ENCODE data around the gene OR13G1.

DNA sequence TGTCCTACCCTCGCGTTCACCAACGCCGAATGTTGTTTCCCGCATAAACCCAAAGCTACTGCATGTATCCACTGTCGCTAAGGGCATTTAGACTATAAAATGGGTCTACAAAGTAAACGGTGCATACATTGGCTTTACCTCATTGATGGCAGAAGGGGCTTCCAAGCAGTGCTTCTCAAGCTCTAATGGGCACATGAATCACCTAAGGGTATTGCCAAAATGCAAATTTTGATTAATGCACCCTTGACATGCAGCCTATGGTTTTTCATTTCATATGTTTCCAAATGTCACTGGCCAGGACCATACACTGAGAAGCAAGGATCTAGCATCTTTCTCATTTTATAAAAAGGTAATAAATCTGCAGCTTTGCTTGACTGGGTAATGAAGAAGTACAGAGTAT is 34.2 kb upstream of the OR13G1 start:
- TF ChIP-seq, protein P1, sequence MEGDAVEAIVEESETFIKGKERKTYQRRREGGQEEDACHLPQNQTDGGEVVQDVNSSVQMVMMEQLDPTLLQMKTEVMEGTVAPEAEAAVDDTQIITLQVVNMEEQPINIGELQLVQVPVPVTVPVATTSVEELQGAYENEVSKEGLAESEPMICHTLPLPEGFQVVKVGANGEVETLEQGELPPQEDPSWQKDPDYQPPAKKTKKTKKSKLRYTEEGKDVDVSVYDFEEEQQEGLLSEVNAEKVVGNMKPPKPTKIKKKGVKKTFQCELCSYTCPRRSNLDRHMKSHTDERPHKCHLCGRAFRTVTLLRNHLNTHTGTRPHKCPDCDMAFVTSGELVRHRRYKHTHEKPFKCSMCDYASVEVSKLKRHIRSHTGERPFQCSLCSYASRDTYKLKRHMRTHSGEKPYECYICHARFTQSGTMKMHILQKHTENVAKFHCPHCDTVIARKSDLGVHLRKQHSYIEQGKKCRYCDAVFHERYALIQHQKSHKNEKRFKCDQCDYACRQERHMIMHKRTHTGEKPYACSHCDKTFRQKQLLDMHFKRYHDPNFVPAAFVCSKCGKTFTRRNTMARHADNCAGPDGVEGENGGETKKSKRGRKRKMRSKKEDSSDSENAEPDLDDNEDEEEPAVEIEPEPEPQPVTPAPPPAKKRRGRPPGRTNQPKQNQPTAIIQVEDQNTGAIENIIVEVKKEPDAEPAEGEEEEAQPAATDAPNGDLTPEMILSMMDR (IDR thresholded peaks at IDR 0.05) = no peak
- TF ChIP-seq EZH2 (IDR thresholded peaks at IDR 0.05) (no peak), EZH2phosphoT487 (IDR thresholded peaks at IDR 0.05) (no peak)
